Right lung (tissue), 5 donors: ENCODE results near the gene GUK1. TPM values are rescaled to one million over a fixed set of nuclear protein-coding genes. Genes with fewer than 3 reads are reported as not detected.

Source experiments
- DNase-seq, 2 donors: peaks; one replicate each; pipeline ENCODE4 v3.0.0-alpha.2; 2013
- polyA plus RNA-seq, 5 donors: library from polyadenylated mRNA; unstranded; fragments of 120-200 nt; gene quantifications; one replicate each; pipeline versions ENCODE4 v1.2.1 to v1.2.3, GENCODE V29; 2013; ENCODE audit warnings: inconsistent platforms in 1 of 5, low replicate concordance in 1 of 5; ENCODE audit not compliant: insufficient read length in 5 of 5, insufficient read depth in 1 of 5

GUK1 gene
- polyA plus RNA-seq, 5 donors, result 106 to 235 (median 128) TPM

GRCh38 chr1:228120351-228120750, 19.7 kb upstream of the GUK1 start:
- DNase-seq, result no peak

DNA sequence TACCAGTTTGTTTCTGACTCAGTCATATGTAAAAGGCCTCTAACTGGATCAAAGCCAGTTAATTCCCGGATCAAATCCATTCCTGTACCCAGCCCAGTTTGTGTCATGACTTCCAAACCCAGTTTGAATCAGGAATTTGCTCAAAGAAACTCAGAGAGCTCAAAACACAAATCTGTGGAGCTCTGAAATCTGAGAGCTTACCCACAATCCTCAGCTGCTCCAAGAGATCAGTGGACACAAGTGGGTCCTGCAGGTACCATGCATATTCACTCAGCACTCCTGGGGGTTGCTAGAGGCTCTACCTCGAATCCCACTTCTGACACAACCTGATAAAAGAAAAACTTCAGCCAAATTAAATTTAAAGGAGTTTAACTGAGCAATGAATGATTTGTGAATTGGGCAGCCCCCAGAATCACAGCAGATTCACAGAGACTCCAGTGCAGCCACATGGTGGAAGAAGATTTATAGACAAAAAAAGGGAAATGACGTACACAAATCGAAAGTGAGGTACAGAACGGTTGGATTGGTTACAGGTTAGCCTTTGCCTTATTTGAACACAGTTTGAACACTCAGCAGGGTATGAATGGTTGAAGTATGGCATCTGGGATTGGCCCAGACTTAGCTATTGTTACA, 19.1 kb upstream of the GUK1 start:
- DNase-seq, result no peak

GRCh38 chr1:228122921-228123441, 17.1 kb upstream of the GUK1 start:
- DNase-seq, result no peak

- DNase-seq, result no peak
Measured at GRCh38 chr1:228123505-228123904, 16.6 kb upstream of the GUK1 start.

DNA sequence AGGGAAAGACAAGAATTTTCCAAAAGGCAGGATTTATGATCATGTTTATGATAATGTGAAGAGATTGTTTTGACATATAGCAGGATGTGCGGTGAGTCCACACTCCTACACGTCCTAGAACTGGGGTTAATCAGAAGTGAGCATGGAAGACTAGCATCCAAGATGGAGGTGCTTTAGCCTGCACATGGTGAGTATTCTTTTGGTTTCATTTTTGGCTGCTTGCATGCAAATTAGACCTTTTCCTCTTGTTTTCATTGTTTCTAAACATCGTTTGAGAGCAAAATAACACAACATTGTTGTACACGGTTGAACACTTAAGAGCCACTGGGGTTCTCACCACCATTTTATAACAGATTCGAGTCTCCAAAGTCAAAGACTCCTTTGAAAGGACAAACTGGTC, 14.9 kb upstream of the GUK1 start:
- no peak for DNase-seq

- DNase-seq, result no peak
Measured at GRCh38 chr1:228131766-228132165, 8.3 kb upstream of the GUK1 start.

DNA sequence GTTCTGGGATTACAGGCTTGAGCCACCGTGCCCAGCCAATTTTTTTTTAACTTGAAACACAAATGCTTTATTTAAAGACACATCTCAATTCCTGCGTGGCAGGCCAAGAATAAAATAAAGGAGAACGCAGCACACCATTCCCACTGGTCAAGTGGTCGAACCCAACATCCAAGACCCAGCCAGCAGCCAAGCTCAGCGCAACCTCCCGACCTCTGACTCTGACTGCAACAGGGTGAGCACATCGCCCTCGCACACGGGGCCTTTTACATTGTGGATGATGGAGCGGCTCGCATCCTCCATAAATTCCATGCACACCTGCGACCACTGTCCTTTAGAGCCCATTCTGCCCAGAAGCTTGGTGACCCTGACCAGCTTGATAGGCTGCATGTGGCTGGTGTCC, 5.5 kb upstream of the GUK1 start:
- no peak for DNase-seq

- DNase-seq, result no peak
Measured at GRCh38 chr1:228136901-228137300, 3.2 kb upstream of the GUK1 start.

DNA sequence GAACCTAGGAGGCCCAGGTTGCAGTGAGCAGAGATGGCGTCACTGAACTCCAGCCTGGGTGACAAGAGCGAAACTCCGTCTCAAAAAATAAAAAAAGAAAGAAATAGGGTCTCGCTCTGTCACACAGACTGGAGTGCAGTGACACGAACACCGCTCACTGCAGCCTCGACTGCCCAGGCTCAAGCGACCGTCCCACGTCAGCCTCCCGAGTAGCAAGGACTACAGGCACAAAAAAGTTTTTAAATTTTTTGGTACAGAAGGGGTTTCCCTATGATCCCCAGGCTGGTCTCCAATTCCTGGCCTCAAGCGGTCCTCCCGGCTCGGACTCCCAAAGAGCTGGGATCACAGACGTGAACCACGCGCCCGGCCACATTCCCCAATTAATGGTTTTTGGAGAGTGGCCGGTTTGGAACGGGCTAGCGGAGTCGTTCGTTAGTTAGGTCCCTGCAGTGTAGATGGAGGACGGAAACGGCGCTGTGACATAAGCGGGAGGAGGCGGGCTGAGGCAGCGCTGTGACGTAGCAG, 611 bp upstream of the GUK1 start:
- no peak for DNase-seq

DNA sequence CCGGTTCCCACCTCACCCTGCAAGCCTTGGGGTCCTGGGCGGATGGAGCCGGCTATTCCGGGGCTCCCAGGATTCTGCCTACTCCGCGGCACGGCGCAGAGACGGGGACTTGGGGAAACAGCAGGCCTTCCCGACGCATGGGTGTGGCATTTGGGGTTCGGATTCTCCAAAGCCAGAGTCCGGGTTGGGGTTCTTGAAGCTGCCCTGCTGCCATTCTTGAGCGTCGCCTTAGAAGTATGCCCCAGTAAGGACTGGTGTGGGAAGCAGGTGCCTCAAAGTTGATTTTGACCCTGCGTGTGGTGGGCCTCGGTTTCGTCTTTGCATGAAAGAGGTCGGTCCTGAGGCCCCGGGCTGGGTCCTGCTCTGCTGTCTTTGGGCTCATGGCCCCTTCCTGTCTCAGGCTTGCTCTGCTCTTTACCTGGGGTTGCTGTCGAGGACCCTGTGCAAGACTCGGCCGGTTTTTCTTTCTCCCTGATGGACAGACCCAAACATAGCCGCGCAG, 696 bp downstream of the GUK1 start:
- DNase-seq, result no peak

DNA sequence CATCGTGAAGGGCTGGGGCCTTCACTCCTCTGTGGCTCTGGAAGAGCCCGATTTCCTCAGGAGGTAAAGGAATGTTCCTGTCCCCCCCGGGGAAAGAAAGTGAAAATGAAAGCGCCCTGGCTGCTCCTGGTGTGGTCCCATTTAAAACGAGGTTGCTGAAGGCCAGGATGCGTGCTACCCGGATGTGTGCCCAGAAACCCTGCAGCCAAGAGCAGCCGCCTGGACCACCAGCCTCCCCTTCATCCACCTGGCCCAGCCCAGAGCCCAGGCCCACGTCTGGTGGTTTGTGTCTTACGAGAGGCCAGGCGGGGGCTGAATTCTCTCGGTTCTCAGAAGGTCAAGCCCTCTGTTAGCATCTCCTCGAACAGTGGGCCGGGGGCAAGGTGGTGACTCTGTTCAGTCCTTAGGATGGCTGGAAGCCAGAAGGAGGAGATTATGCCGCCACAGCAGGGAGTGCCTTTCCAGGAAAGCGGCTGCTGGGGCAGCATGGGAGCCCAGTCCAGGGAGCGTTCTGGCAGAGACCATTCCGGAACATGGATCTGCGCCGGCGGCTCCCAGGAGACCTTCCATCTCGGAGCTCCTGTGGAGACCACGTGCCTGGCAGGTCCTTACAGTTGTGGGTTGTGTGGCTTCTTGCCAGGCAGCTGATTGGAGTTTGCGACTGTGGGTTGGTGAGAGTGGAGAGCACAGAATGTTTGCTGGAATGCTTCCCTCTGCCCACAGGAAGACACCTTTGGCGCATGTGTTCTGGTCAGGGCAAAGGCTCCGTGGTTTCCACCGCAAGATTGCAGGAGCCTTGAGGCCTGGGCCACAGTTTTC, 1.4 kb downstream of the GUK1 start:
- DNase-seq, result no peak

GRCh38 chr1:228142155-228142691, 2.1 kb downstream of the GUK1 start:
- no peak for DNase-seq

- no peak for DNase-seq
Measured at GRCh38 chr1:228142701-228143136, 2.6 kb downstream of the GUK1 start.

- DNase-seq, result no peak
Measured at GRCh38 chr1:228143480-228144192, 3.6 kb downstream of the GUK1 start.

DNA sequence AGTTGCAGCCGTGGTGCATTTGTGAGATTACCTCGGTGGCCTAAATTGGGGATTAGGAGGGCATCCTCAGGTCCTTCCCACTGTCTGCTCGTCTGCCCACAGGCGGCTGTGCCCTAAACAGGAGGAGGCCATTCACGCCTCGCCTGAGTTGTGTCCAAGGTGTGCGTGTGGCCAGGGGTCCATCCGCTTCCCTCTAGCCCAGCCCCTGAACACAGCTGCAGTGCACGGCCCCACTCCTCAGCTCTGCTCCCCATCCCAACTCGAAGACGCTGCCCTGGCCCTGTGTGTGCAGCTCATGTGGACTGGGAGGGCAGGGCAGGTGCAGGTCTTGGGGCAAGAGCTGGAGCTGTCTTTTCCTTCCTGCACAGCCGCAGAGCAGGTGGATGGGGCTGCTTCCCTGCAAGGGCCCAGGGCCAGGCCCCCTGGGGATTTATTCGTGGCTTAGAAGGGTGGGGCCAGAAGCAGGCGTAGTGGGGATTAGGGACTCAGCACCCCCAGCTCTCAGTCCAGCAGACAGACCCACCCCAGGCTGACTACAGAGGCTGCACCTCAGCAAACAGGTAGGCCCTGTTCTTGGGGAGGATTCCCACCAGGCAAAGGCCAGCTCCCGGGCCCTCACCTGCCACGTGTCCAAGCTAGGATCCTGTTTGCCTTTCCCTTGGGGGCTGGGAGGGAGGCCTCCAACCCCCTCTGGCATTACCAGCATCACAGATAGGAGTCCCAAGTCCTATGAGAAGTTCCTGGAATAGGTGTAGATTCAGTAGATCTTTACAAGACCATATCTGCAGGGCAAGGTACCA, 4.3 kb downstream of the GUK1 start:
- DNase-seq, result no peak

GRCh38 chr1:228144993-228145343, 4.9 kb downstream of the GUK1 start:
- DNase-seq, result no peak

GRCh38 chr1:228145463-228146416, 5.7 kb downstream of the GUK1 start:
- no peak for DNase-seq

DNA sequence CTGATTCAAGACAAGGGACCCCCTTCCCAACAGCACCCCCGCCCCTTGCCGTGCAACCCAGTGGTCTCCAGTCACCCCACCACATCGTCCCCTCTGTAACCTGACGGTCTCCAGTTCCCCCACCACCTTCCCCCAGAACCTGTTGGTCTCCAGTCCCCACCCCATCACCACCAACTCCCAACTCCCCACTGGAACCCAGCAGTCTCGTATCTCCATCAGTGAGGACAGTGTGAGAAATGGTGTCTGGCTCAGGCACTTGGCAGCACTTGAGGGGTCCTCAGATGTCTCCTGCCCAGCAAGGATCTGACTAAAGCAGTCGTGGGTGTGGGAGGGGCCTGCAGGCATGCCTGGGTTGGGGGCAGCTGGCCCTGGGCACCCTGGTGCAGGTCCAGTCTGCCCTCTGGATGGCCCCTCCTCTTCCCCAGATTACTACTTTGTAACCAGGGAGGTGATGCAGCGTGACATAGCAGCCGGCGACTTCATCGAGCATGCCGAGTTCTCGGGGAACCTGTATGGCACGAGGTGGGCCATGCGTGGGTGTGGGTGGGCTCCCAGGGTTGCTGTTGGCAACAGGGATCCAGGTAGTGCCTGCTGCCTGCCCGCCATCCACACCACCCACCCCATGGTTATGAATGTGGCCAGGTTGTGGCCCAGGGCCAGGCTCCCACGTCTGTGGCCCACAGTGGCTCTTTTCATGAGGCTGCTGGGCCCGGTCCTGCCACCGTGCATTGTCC, 6.5 kb downstream of the GUK1 start:
- no peak for DNase-seq

GRCh38 chr1:228147151-228147693, 7.1 kb downstream of the GUK1 start:
- DNase-seq, result no peak
